ENCODE results near the gene SMAD7.

The SMAD7 gene

GRCh38 chr18:48959921-48960920 lies 9.5 kb upstream of the SMAD7 start:
- peak in 2 of 3 experiments; percentile 54 to 72 for DNase-seq

GRCh38 chr18:48959551-48959920 lies 8.8 kb upstream of the SMAD7 start:
- no peak for DNase-seq

DNA sequence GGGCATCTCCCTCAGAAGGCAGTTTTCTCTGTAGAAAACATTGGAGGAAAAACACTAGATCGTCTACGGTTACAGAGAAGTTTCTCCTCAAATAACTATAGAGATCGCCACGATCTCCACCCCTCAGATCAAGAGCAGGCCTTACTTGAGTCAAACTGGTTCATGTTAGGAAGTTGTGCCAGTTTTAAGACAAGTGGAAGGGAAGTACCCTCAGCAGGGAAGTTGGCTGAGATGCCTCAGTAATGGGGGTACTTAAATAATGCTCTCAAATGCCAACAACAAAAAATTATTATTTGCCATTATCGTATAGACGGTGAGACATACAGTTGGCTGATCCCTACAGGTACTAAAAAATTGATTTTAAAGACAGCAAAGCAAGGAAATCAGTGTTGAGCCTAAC lies 8.2 kb upstream of the SMAD7 start:
- DNase-seq = no peak

DNA sequence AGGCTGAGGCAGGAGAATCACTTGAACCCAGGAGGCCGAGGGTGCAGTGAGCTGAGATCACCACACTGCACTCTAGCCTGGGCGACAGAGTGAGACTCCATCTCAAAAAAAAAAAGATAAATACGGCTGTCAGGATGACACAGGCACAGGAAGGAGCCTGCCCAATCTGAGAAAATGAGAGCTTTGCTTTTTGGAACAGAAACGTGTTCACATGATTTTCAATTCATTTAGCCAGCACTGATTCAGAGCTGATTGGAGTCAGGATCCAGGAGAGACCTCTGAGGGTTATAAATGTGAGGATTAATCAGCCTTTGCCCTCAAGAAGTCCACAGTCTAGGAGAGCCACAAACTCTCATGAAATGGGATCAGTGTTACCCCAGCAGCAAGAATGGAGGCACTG lies 6.9 kb upstream of the SMAD7 start:
- no peak for DNase-seq

DNA sequence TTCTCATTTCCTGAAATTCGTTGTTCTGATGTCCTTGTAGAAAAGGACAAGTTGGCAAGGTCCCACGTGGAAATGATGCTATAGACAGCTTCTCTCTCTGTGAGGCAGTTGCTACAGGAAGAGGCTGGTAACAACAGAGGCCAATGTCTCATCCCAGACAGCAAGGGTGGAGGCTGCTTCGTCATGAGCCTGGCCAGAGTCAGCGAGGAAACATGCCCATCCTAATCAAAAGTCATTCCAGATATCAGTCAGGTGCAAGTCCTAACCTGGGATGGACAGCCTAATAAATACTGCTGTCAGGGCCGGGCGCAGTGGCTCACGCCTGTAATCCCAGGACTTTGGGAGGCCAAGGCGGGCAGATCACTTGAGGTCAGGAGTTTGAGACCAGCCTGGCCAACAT lies 6.4 kb upstream of the SMAD7 start:
- DNase-seq = no peak

DNA sequence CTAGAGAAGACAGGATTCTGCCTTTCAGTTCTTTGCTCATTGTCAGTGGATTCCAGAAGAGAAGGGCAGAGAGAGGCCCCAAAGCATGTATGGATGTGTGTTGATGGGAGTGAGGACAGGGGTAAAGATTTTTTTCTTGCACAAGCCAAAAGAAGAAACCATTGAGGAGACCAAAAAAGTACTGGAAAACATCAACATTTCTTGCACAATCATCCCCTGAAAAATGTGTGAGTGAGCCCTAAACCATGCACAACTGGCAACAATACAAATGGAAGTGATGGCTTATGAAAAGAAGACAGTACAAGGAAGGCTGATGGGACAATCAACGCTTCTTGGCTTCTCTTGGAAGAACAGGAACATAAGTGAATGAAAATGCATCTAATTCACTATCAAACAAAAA lies 5.6 kb upstream of the SMAD7 start:
- no peak for DNase-seq

GRCh38 chr18:48955830-48956261 lies 5.1 kb upstream of the SMAD7 start:
- DNase-seq = peak in 1 of 3 experiments; percentile 27

GRCh38 chr18:48954886-48955819 lies 4.4 kb upstream of the SMAD7 start:
- no peak for DNase-seq

DNA sequence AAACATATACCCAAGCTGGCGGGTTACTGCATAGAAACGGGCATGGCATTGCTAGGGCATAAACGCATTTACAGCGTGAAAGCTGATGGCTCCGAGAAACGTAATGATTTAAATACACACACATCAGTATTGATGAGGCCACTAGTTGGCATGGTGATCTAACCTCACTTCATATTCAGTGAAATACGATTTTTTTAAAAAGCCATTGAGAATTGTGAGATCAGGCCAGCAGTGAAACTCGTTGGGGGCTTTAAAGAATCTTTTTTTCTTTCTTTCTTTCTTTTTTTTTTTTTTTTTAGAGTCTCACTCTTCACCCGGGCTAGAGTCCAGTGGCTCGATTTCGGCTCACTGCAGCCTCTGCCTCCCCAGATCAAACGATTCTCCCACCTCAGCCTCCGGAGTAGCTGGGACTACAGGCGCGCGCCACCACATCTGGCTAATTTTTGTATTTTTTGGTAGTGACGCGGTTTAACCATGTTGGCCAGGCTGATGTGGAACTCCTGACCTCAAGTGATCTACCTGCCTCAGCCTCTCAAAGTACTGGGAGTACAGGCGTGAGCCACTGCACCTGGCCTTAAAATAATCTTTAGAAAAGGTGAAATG lies 2.4 kb upstream of the SMAD7 start:
- no peak for DNase-seq

GRCh38 chr18:48952287-48953103 lies 1.7 kb upstream of the SMAD7 start:
- DNase-seq = peak; percentile 52 to 97 (median 97)

GRCh38 chr18:48951448-48952286 lies 902 bp upstream of the SMAD7 start:
- peak; percentile 82 to 97 (median 96) for DNase-seq

DNA sequence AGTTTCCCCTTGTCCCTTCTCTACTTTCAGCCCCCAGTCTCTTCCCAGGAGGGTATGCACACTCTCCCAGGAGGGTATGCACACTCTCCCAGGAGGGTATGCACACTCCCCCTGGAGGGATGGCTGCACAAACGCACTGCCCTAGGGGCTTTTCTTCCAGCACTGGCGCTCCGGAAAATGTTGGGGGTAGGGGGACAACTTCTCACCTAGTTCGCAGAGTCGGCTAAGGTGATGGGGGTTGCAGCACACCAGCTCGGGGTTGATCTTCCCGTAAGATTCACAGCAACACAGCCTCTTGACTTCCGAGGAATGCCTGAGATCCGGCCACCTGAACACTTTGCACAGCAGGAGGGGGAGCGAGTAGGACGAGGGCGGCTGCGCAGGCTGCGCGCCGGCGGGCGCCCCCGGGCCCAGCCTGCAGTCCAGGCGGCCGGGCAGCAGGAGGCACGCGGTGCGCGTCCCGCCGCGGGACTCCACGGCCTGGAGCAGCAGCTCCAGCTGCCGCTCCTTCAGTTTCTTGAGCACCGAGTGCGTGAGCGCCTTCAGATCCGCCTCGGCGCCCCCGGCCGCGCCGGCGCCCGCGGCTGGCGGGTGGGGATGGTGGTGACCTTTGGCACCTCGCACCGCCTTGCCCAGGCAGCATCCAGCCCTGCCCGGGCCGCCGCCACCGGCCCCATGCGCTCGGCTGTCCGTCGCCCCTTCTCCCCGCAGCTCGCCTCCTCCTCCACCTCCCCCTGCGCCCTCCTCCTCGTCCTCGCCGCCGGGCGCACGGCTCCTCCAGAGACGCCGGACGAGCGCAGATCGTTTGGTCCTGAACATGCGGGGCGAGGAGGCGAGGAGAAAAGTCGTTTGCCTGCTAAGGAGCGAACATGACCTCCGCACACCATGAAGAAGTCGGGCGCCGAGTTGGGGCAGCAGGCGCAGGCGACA lies 894 bp downstream of the SMAD7 start:
- peak; percentile 50 to 88 (median 87) for DNase-seq

GRCh38 chr18:48949050-48949605 lies 1.6 kb downstream of the SMAD7 start:
- DNase-seq = peak in 2 of 3 experiments; percentile 76 to 80

DNA sequence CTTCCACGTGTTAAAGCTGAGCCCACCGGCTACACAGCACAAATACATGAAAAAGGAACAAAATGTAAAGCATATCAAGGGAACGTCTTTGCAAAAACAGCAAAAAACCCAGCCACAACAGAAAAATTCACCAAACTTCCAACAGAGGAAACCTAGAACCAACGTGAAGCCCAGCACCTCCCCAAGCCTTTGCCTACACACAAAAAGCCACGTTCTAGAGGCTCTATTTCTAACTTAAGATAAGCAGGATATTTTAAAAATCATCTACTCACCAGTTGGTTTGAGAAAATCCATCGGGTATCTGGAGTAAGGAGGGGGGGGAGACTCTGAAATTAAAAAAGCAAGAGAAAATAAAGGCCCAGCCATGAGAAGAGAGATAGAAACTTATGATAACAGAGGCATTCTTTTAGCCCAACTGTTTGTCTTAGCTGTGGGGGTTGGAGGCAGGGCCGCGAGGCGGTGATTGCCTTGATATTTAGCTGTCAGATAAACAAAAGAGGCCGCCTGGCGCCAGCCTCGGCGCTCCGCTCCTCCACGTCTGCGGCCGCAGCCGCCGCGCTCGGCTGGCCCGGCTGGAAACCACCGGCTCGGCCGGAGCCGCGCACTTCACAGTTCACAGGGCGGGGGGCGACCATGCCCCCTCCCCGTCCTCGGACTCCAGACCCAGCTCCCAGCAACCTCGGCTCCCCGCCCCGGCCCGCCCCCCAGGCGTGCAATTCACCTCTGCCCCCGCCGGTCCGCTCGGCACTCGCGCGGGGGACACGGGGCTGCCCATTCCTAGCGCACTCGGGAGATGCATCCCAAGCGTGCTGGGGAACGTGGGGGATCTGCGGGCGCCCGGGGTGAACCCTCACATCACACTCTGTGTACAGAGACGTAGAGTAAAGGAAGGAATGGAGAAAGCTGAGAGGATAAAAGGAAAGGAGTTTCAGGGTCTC lies 2.4 kb downstream of the SMAD7 start:
- DNase-seq = peak; percentile 48 to 86 (median 85)

GRCh38 chr18:48947560-48947959 lies 3.2 kb downstream of the SMAD7 start:
- no peak for DNase-seq

GRCh38 chr18:48947092-48947491 lies 3.7 kb downstream of the SMAD7 start:
- no peak for DNase-seq

- DNase-seq = peak in 2 of 3 experiments; percentile 91 to 93
Observed at GRCh38 chr18:48946329-48946835, 4.4 kb downstream of the SMAD7 start.

DNA sequence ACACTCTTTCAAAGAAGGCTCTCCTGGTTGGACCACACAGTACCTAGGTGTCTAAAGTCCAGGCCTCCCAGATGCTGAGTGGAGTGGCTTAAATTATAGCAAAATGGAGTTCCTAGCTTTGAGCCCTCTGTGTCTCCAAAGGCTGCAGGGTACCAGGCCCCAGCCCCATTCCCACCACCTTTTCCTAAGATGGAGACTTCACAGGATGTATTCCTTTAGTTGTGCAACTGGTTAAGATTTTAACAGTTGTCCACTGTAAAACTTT lies 4.9 kb downstream of the SMAD7 start:
- DNase-seq = no peak
